H1 (cell line): ENCODE measurements around the gene SGPP2. TPM values are rescaled to one million over a fixed set of nuclear protein-coding genes. Genes with fewer than 3 reads are reported as not detected.

Source experiments
- CTCF ChIA-PET: fragments of 300-600 bp; sonication (Branson Sonifier 250); formaldehyde crosslinking; loops from one replicate; lab custom pipeline; 2021; ENCODE audit not compliant: partially characterized antibody; lab: Charles Lee
- POLR2A ChIA-PET: fragments of 300-600 bp; sonication (Branson Sonifier 250); formaldehyde crosslinking; loops from one replicate; lab custom pipeline; 2021; ENCODE audit warnings: inconsistent platforms; ENCODE audit not compliant: partially characterized antibody; lab: Charles Lee
- DNase-seq, 2 experiments: peaks; one replicate each; pipeline versions ENCODE4 v3.0.0 to v3.0.0-alpha.2; 2010 to 2022; ENCODE audit warnings: low spot score in 2 of 2, low read depth in 1 of 2, mixed read lengths in 1 of 2
- FAIRE-seq: peaks from 2 replicates; lab custom pipeline; 2011; peaks lifted over from hg19 to GRCh38; lab: Jason Lieb, UNC
- H2AFZ ChIP-seq: 2 replicates; pipeline ENCODE4 v1.8.1; 2012; ENCODE audit warnings: low read length, inconsistent platforms
- H2AK5ac ChIP-seq: 2 replicates; pipeline ENCODE4 v1.6.1; 2013; ENCODE audit warnings: low read depth, low read length
- H2BK120ac ChIP-seq: replicated peaks from 2 replicates; pipeline ENCODE3; 2013; ENCODE audit warnings: low read depth, low read length, inconsistent platforms
- H2BK12ac ChIP-seq: 2 replicates; pipeline ENCODE4 v1.6.1; 2013; ENCODE audit warnings: low read depth, low read length
- H2BK15ac ChIP-seq: 2 replicates; pipeline ENCODE4 v1.6.1; 2013; ENCODE audit warnings: low read length
- H2BK20ac ChIP-seq: 2 replicates; pipeline ENCODE4 v1.6.1; 2013; ENCODE audit warnings: low read length
- H2BK5ac ChIP-seq: 2 replicates; pipeline ENCODE4 v1.6.1; 2013; ENCODE audit warnings: low read depth, low read length
- H3K14ac ChIP-seq: 2 replicates; pipeline ENCODE4 v1.6.1; 2013; ENCODE audit warnings: inconsistent platforms; ENCODE audit not compliant: insufficient read length
- H3K18ac ChIP-seq: 2 replicates; pipeline ENCODE4 v1.6.1; 2013; ENCODE audit warnings: low read length; ENCODE audit errors: extremely low read depth
- H3K23ac ChIP-seq: 2 replicates; pipeline ENCODE4 v1.6.1; 2013; ENCODE audit warnings: inconsistent platforms; ENCODE audit not compliant: insufficient read length
- H3K23me2 ChIP-seq: 2 replicates; pipeline ENCODE4 v1.6.1; 2013; ENCODE audit warnings: low read depth, low read length
- H3K27ac ChIP-seq: 2 replicates; pipeline ENCODE4 v1.6.1; 2011; ENCODE audit warnings: low read depth, low read length, inconsistent platforms
- H3K27me3 ChIP-seq, 4 experiments: replicated peaks in 1 of 4; 1 replicate in 1 of 4; 2 replicates in 3 of 4; pipeline versions ENCODE4 v1.6.1 to v1.8.1; 2011 to 2013; ENCODE audit warnings: low read length in 3 of 4, mild to moderate bottlenecking in 3 of 4, inconsistent platforms in 2 of 4, mixed read lengths in 2 of 4, moderate library complexity in 1 of 4; ENCODE audit not compliant: control insufficient read depth in 3 of 4, insufficient read depth in 3 of 4; ENCODE audit errors: extremely low read depth in 1 of 4
- H3K36me3 ChIP-seq, 4 experiments: 2 replicates each; pipeline versions ENCODE4 v1.6.1 to v1.8.1; 2011 to 2013; ENCODE audit warnings: mild to moderate bottlenecking in 4 of 4, low read length in 3 of 4, moderate library complexity in 2 of 4, control low read depth in 1 of 4, inconsistent platforms in 1 of 4; ENCODE audit not compliant: insufficient read depth in 4 of 4, control insufficient read depth in 2 of 4
- H3K4ac ChIP-seq: replicated peaks from 2 replicates; pipeline ENCODE3; 2013; ENCODE audit warnings: low read length, low read depth, mixed read lengths, inconsistent platforms; ENCODE audit not compliant: insufficient read length
- H3K4me1 ChIP-seq, 4 experiments: replicated peaks in 1 of 4; 1 replicate in 1 of 4; 2 replicates in 3 of 4; pipeline versions ENCODE4 v1.6.1 to v1.8.1; 2011 to 2013; ENCODE audit warnings: low read length in 3 of 4, inconsistent platforms in 2 of 4, mixed read lengths in 1 of 4; ENCODE audit not compliant: insufficient read depth in 4 of 4, control insufficient read depth in 3 of 4
- H3K4me2 ChIP-seq, 2 experiments: 2 replicates each; pipeline versions ENCODE4 v1.6.1 to v1.8.1; 2011 to 2013; ENCODE audit warnings: low read depth in 2 of 2, low read length in 2 of 2, control low read depth in 1 of 2, inconsistent platforms in 1 of 2, mild to moderate bottlenecking in 1 of 2; ENCODE audit not compliant: insufficient read depth in 1 of 2
- H3K4me3 ChIP-seq, 4 experiments: fragments of 200-600, 300-600 bp in 1 of 4; sonication (generic), shearing (Covaris generic), sonication (Bioruptor Twin) in 1 of 4; 2 replicates each; pipeline versions ENCODE4 v1.5.1 to v1.8.1; 2011 to 2016; ENCODE audit warnings: low read length in 4 of 4, low read depth in 3 of 4, control low read depth in 2 of 4, inconsistent platforms in 2 of 4, mild to moderate bottlenecking in 2 of 4, mixed read lengths in 1 of 4, moderate library complexity in 1 of 4; ENCODE audit not compliant: insufficient read depth in 2 of 4; ENCODE audit errors: extremely low read depth in 1 of 4
- H3K56ac ChIP-seq: replicated peaks from 2 replicates; pipeline ENCODE3; 2013; ENCODE audit warnings: low read depth, mild to moderate bottlenecking, mixed read lengths, low read length, inconsistent platforms; ENCODE audit not compliant: insufficient read length
- H3K79me1 ChIP-seq: 2 replicates; pipeline ENCODE4 v1.6.1; 2013; ENCODE audit warnings: low read depth, low read length, control low read depth
- H3K79me2 ChIP-seq, 2 experiments: 2 replicates each; pipeline versions ENCODE4 v1.6.1 to v1.8.1; 2012 to 2013; ENCODE audit warnings: low read length in 2 of 2, mild to moderate bottlenecking in 2 of 2, inconsistent platforms in 1 of 2; ENCODE audit not compliant: insufficient read depth in 2 of 2, control insufficient read depth in 1 of 2
- H3K9ac ChIP-seq, 4 experiments: replicated peaks in 1 of 4; 1 replicate in 1 of 4; 2 replicates in 3 of 4; pipeline versions ENCODE4 v1.6.1 to v1.8.1; 2011 to 2013; ENCODE audit warnings: low read depth in 3 of 4, low read length in 3 of 4, control low read depth in 2 of 4, mild to moderate bottlenecking in 2 of 4, moderate library complexity in 2 of 4, inconsistent platforms in 1 of 4; ENCODE audit errors: extremely low read depth in 1 of 4
- H3K9me3 ChIP-seq, 2 experiments: 2 replicates each; pipeline versions ENCODE4 v1.6.1 to v1.8.1; 2012 to 2013; ENCODE audit warnings: mild to moderate bottlenecking in 2 of 2, moderate library complexity in 2 of 2, control low read depth in 1 of 2, inconsistent platforms in 1 of 2, low read depth in 1 of 2, low read length in 1 of 2, mixed read lengths in 1 of 2; ENCODE audit not compliant: insufficient read depth in 2 of 2
- H4K20me1 ChIP-seq, 2 experiments: replicated peaks in 1 of 2; 2 replicates each; pipeline versions ENCODE3 to v1.8.1; 2011 to 2013; ENCODE audit warnings: inconsistent platforms in 2 of 2, low read length in 2 of 2, mild to moderate bottlenecking in 1 of 2; ENCODE audit not compliant: insufficient read depth in 2 of 2, control insufficient read depth in 1 of 2
- H4K5ac ChIP-seq: 2 replicates; pipeline ENCODE4 v1.6.1; 2013; ENCODE audit warnings: low read length, low read depth, mixed read lengths, inconsistent platforms; ENCODE audit not compliant: insufficient read length
- H4K8ac ChIP-seq: 2 replicates; pipeline ENCODE4 v1.8.0; 2013; ENCODE audit warnings: mild to moderate bottlenecking, moderate library complexity, low read length, inconsistent platforms; ENCODE audit not compliant: insufficient read depth; ENCODE audit errors: extremely low read depth
- H4K91ac ChIP-seq: replicated peaks from 2 replicates; pipeline ENCODE3; 2013; ENCODE audit warnings: low read length, mixed read lengths, inconsistent platforms; ENCODE audit not compliant: insufficient read length
- EGR1 ChIP-seq: IDR thresholded peaks from 2 replicates; pipeline ENCODE4 v1.6.1; 2011; ENCODE audit warnings: low read depth, low read length, borderline replicate concordance
- SUZ12 ChIP-seq: fragments of 200-600 bp; sonication (generic); IDR thresholded peaks from 2 replicates; pipeline ENCODE4 v1.6.1; 2012; ENCODE audit warnings: mild to moderate bottlenecking, inconsistent platforms, low read length, moderate library complexity, mixed read lengths
- TBP ChIP-seq: IDR thresholded peaks from 2 replicates; pipeline ENCODE4 v1.6.1; 2011; ENCODE audit warnings: low read depth, low read length, improper control_type of control experiment
- WGBS, 2 experiments: shearing (Covaris generic) in 1 of 2; methylation state at CpG; one replicate each; pipeline versions ENCODE4 v1.1.6 to v1.1.7; 2013 to 2015; ENCODE audit warnings: low lambda C conversion rate in 2 of 2, mixed read lengths in 2 of 2, inconsistent platforms in 1 of 2, low coverage in 1 of 2, missing lambda C conversion rate in 1 of 2; ENCODE audit not compliant: insufficient replicate concordance in 2 of 2, insufficient coverage in 1 of 2, insufficient read length in 1 of 2; ENCODE audit errors: extremely low coverage in 1 of 2, missing lambda C conversion rate in 1 of 2; 5-methylcytosine and 5-hydroxymethylcytosine counted together
- polyA plus RNA-seq, 7 experiments: library from polyadenylated mRNA; depleted of rRNA in 3 of 7; stranded (reverse) in 5 of 7; unstranded in 2 of 7; fragments of >200 nt in 5 of 7; fragments of 200-250 nt in 2 of 7; gene quantifications; 1 replicate in 5 of 7; 2 replicates in 1 of 7; 4 replicates in 1 of 7; pipeline versions ENCODE4 v1.2.1 to v1.2.3, GENCODE V29; 2011 to 2013; ENCODE audit warnings: missing spikeins in 2 of 7, mixed read lengths in 2 of 7
- total RNA-seq: library from RNA; stranded (reverse); fragmentation: NEBNext Ultra II Directional; extraction: Animal tissue kit (Norgen Biotek cat#: 25700); gene quantifications from 2 replicates; pipeline ENCODE4 v1.2.1, GENCODE V29; 2021

SGPP2 gene
- total and polyA plus RNA-seq, 2 of the 8 experiments (the other 6 are each of a cell fraction or from before 2014, with no cell fraction given), result 0.29 TPM; not detected in 1

- no peak overlapping the region for H2BK15ac ChIP-seq
- no peak overlapping the region for H3K56ac ChIP-seq
- H3K79me2 ChIP-seq, result no peaks in the 10 kb centered on the region
- no peak overlapping the region for H4K8ac ChIP-seq
- peaks cover 47 to 72% (median 66%) of the 10 kb centered on the region in 4 experiments for H3K27me3 ChIP-seq
- H3K14ac ChIP-seq, result no peak overlapping the region
- H2BK120ac ChIP-seq, result no peak overlapping the region
- TF ChIP-seq EGR1 (no peak), TBP (no peak), SUZ12 (peak; percentile 74; the same call in 1 of the 2 replicates)
- TF ChIP-seq, all 59 proteins: peak for 1
- Histone ChIP-seq H4K5ac (no peak overlapping the region), H2BK12ac (no peak overlapping the region), H4K20me1 (no peaks in the 10 kb centered on the region), H3K27ac (no peak overlapping the region), H3K4me2 (peak overlapping the region; percentile 88 to 95), H3K23ac (no peak overlapping the region), H3K23me2 (peaks cover 3% of the 10 kb centered on the region; the same call in 1 of the 2 replicates), H2AFZ (no peak overlapping the region), H4K91ac (no peak overlapping the region), H3K9me3 (no peaks in the 10 kb centered on the region), H3K9ac (no peak overlapping the region), H3K4ac (no peak overlapping the region), H3K36me3 (peaks cover 0 to 4% (median 0%) of the 10 kb centered on the region in 4 experiments; a peak in 1 of 8 replicates), H3K4me3 (peak overlapping the region in 1 of 4 experiments; percentile 74; a peak in 3 of 8 replicates), H3K4me1 (peaks cover 2 to 8% (median 5%) of the 10 kb centered on the region in 4 experiments; a peak in 5 of 7 replicates), H3K79me1 (no peaks in the 10 kb centered on the region), H2AK5ac (no peak overlapping the region), H2BK20ac (no peak overlapping the region), H2BK5ac (no peak overlapping the region), H3K18ac (no peak overlapping the region)
- CTCF ChIA-PET, result interaction anchor here (0.6 to 1.5 kb wide), 3 partner anchors 101 to 385 kb away, joined by 3 to 7 read pairs (median 3); no protein-coding TSS in a partner anchor
- POLR2A ChIA-PET, result interaction anchor here (1.3 kb wide), 1 partner anchor 10 kb away, joined by 3 read pairs; no protein-coding TSS in a partner anchor
- FAIRE-seq (no peak), DNase-seq (no peak)
- 41% methylated on average over 3 of the region's 3 CpGs; no CpG with 5 or more reads in 1 of the 2 experiments for WGBS, 2 experiments
Observed at GRCh38 chr2:222423186-222423585, 1.2 kb upstream of the SGPP2 start.
